ENCODE measurements around the gene UBE3B. TPM values are rescaled to one million over a fixed set of nuclear protein-coding genes. Genes with fewer than 3 reads are reported as not detected.

UBE3B gene
- total and polyA plus RNA-seq, 4 donors = 10.0 to 58.9 (median 26.8) TPM

- no peak overlapping the region for H3K4me3 ChIP-seq
- H3K27me3 ChIP-seq (ENCODE audit: control insufficient read depth in 3 of 3, insufficient read depth in 3 of 3, low read length in 2 of 3) = no peaks in the 10 kb centered on the region
- no peak overlapping the region for H3K9ac ChIP-seq (ENCODE audit: insufficient read depth in 1 of 2, low read length in 2 of 2)
- H3K4me1 ChIP-seq (ENCODE audit: control insufficient read depth in 5 of 5, insufficient read depth in 5 of 5, low read length in 5 of 5) = peaks cover 0 to 5% (median 0%) of the 10 kb centered on the region in 5 donors
- H3K36me3 ChIP-seq (ENCODE audit: control insufficient read depth in 4 of 4, insufficient read depth in 4 of 4, low read length in 4 of 4) = peaks cover 12 to 47% (median 17%) of the 10 kb centered on the region in 4 donors
- WGBS, 2 donors = 73 to 88% methylated on average over 8 of the region's 8 CpGs
- no peaks in the 10 kb centered on the region for H3K9me3 ChIP-seq (ENCODE audit: control insufficient read depth in 4 of 4, insufficient read depth in 3 of 4, low read length in 3 of 4)
- ATAC-seq (ENCODE audit: insufficient read depth, low FRiP score) (peak; percentile 61), DNase-seq (no peak)
- TF ChIP-seq CTCF (IDR thresholded peaks at IDR 0.05; ENCODE audit: control extremely low read depth, extremely low read depth) = no peak
- peak overlapping the region in 1 of 2 donors; percentile 48 for H3K27ac ChIP-seq (ENCODE audit: low read depth in 1 of 2, low read length in 1 of 2)
Observed at GRCh38 chr12:109581856-109582255, 104.4 kb downstream of the UBE3B start.

GRCh38 chr12:109582636-109583035 lies 105.2 kb downstream of the UBE3B start:
- peak in 1 of 3 donors; percentile 47 for DNase-seq
- no peaks in the 10 kb centered on the region for H3K9me3 ChIP-seq (ENCODE audit: control insufficient read depth in 4 of 4, insufficient read depth in 3 of 4, low read length in 3 of 4)
- no peaks in the 10 kb centered on the region for H3K27me3 ChIP-seq (ENCODE audit: control insufficient read depth in 3 of 3, insufficient read depth in 3 of 3, low read length in 2 of 3)
- no peak for TF ChIP-seq CTCF (IDR thresholded peaks at IDR 0.05; ENCODE audit: control extremely low read depth, extremely low read depth)
- ATAC-seq (ENCODE audit: insufficient read depth, low FRiP score) = peak; percentile 68
- peaks cover 0 to 5% (median 0%) of the 10 kb centered on the region in 5 donors for H3K4me1 ChIP-seq (ENCODE audit: control insufficient read depth in 5 of 5, insufficient read depth in 5 of 5, low read length in 5 of 5)
- WGBS, 2 donors = 67 to 92% methylated on average over 5 of the region's 5 CpGs
- H3K27ac ChIP-seq (ENCODE audit: low read depth in 1 of 2, low read length in 1 of 2) = peak overlapping the region in 1 of 2 donors; percentile 61
- H3K9ac ChIP-seq (ENCODE audit: insufficient read depth in 1 of 2, low read length in 2 of 2) = no peak overlapping the region
- peaks cover 8 to 53% (median 16%) of the 10 kb centered on the region in 4 donors for H3K36me3 ChIP-seq (ENCODE audit: control insufficient read depth in 4 of 4, insufficient read depth in 4 of 4, low read length in 4 of 4)
- no peak overlapping the region for H3K4me3 ChIP-seq

- H3K27me3 ChIP-seq (ENCODE audit: control insufficient read depth in 3 of 3, insufficient read depth in 3 of 3, low read length in 2 of 3) = no peaks in the 10 kb centered on the region
- peaks cover 0 to 5% (median 0%) of the 10 kb centered on the region in 5 donors for H3K4me1 ChIP-seq (ENCODE audit: control insufficient read depth in 5 of 5, insufficient read depth in 5 of 5, low read length in 5 of 5)
- no peak overlapping the region for H3K4me3 ChIP-seq
- peaks cover 7 to 54% (median 10%) of the 10 kb centered on the region in 4 donors for H3K36me3 ChIP-seq (ENCODE audit: control insufficient read depth in 4 of 4, insufficient read depth in 4 of 4, low read length in 4 of 4)
- DNase-seq = no peak
- 84 to 92% methylated on average over 2 of the region's 2 CpGs for WGBS, 2 donors
- ATAC-seq (ENCODE audit: insufficient read depth, low FRiP score) = no peak
- H3K27ac ChIP-seq (ENCODE audit: low read depth in 1 of 2, low read length in 1 of 2) = no peak overlapping the region
- no peak overlapping the region for H3K9ac ChIP-seq (ENCODE audit: insufficient read depth in 1 of 2, low read length in 2 of 2)
- no peaks in the 10 kb centered on the region for H3K9me3 ChIP-seq (ENCODE audit: control insufficient read depth in 4 of 4, insufficient read depth in 3 of 4, low read length in 3 of 4)
- TF ChIP-seq CTCF (IDR thresholded peaks at IDR 0.05; ENCODE audit: control extremely low read depth, extremely low read depth) = no peak
Observed at GRCh38 chr12:109583733-109584132, 106.3 kb downstream of the UBE3B start.

Other genes with a start within 250 kb of the UBE3B start
- gene FOXN4, start 168.3 kb upstream of the UBE3B start, total RNA-seq = under 1 TPM; 0.25 to 0.26 TPM
- gene FOXN4, start 168.3 kb upstream of the UBE3B start, polyA plus RNA-seq = under 1 TPM; 0.04 to 0.06 TPM
- under 1 TPM in 1 of 2 donors, not detected in 1; 0.15 TPM for gene MYO1H, start 129.7 kb upstream of the UBE3B start, total RNA-seq
- gene MYO1H, start 129.7 kb upstream of the UBE3B start, polyA plus RNA-seq = under 1 TPM; 0.06 to 0.09 TPM
- gene KCTD10, start 334 bp upstream of the UBE3B start, total RNA-seq = 10 to 100 TPM; 56.3 to 72.6 TPM
- gene KCTD10, start 334 bp upstream of the UBE3B start, polyA plus RNA-seq = 10 to 100 TPM; 21.7 to 51.1 TPM
- 10 to 100 TPM; 23.8 to 86.4 TPM for gene MMAB, start 95.9 kb downstream of the UBE3B start, total RNA-seq
- 10 to 100 TPM; 69.3 to 90.2 TPM for gene MMAB, start 95.9 kb downstream of the UBE3B start, polyA plus RNA-seq
- gene MVK, start 96.2 kb downstream of the UBE3B start, total RNA-seq = 10 to 100 TPM; 22.4 to 42.6 TPM
- gene MVK, start 96.2 kb downstream of the UBE3B start, polyA plus RNA-seq = 10 to 100 TPM; 31.7 to 62.7 TPM
- gene FAM222A, start 236.2 kb downstream of the UBE3B start, total RNA-seq = 1 to 10 TPM in 1 of 2 donors, under 1 TPM in 1; 0.28 to 2.6 TPM
- 1 to 10 TPM in 1 of 2 donors, under 1 TPM in 1; 0.81 to 1.3 TPM for gene FAM222A, start 236.2 kb downstream of the UBE3B start, polyA plus RNA-seq